HepG2 (cell line): ENCODE data around the gene CFAP210. TPM values are rescaled to one million over a fixed set of nuclear protein-coding genes. Genes with fewer than 3 reads are reported as not detected.

ENCODE experiments used
- FOSL2 ChIP-seq: sonication (generic); formaldehyde crosslinking; IDR thresholded peaks from 2 replicates; pipeline ENCODE4 v1.4.0; 2020; ENCODE audit warnings: missing genetic modification reagents
- GTF2F1 ChIP-seq: fragments of 150-350 bp; IDR thresholded peaks from 2 replicates; pipeline ENCODE4 v1.6.1; 2014; ENCODE audit warnings: low read length
- HHEX ChIP-seq: IDR thresholded peaks from 2 replicates; pipeline ENCODE4 v1.6.1; 2016; ENCODE audit warnings: control low read depth
- KDM5A ChIP-seq: fragments of 200-600 bp; sonication (generic); IDR thresholded peaks from 2 replicates; pipeline ENCODE4 v1.7.0; 2018; ENCODE audit warnings: antibody characterized with exemption, mild to moderate bottlenecking, low read length, borderline replicate concordance
- MNT ChIP-seq: fragments of 450-650 bp; IDR thresholded peaks from 2 replicates; pipeline ENCODE4 v1.6.1; 2016
- NFE2L1 ChIP-seq: sonication (generic); formaldehyde crosslinking; IDR thresholded peaks from 2 replicates; pipeline ENCODE4 v1.4.0; 2020; ENCODE audit warnings: missing genetic modification reagents, mild to moderate bottlenecking, borderline replicate concordance
- RCOR2 ChIP-seq: IDR thresholded peaks from 2 replicates; pipeline ENCODE4 v1.6.1; 2016; ENCODE audit warnings: missing biosample characterization, missing genetic modification reagents
- REPIN1 ChIP-seq: sonication (generic); formaldehyde crosslinking; IDR thresholded peaks from 2 replicates; pipeline ENCODE4 v1.8.0; 2022; ENCODE audit warnings: missing genetic modification reagents, low read depth, mild to moderate bottlenecking, borderline replicate concordance
- SMYD3 ChIP-seq: sonication (generic); formaldehyde crosslinking; IDR thresholded peaks from 2 replicates; pipeline ENCODE4 v1.8.1; 2023; ENCODE audit warnings: mild to moderate bottlenecking, missing genetic modification reagents
- ZBTB7A ChIP-seq: sonication (generic); formaldehyde crosslinking; IDR thresholded peaks from 2 replicates; pipeline ENCODE4 v1.8.0; 2022; ENCODE audit warnings: mild to moderate bottlenecking, missing genetic modification reagents
- ZNF260 ChIP-seq: sonication (generic); formaldehyde crosslinking; IDR thresholded peaks from 2 replicates; pipeline ENCODE4 v1.4.0; 2020; ENCODE audit warnings: missing genetic modification reagents, low read depth, mild to moderate bottlenecking, borderline replicate concordance
- ZNF275 ChIP-seq: sonication (generic); formaldehyde crosslinking; IDR thresholded peaks from 2 replicates; pipeline ENCODE4 v1.8.0; 2022; ENCODE audit warnings: missing genetic modification reagents, mild to moderate bottlenecking, inconsistent platforms, borderline replicate concordance
- ZNF33B ChIP-seq: sonication (generic); formaldehyde crosslinking; IDR thresholded peaks from 2 replicates; pipeline ENCODE4 v1.5.1; 2020; ENCODE audit warnings: mild to moderate bottlenecking, missing genetic modification reagents
- ZNF501 ChIP-seq: sonication (generic); formaldehyde crosslinking; IDR thresholded peaks from 2 replicates; pipeline ENCODE4 v1.5.1; 2020; ENCODE audit warnings: mild to moderate bottlenecking, moderate library complexity, missing genetic modification reagents
- ZNF652 ChIP-seq: IDR thresholded peaks from 2 replicates; pipeline ENCODE4 v1.6.1; 2016; ENCODE audit warnings: low read depth, borderline replicate concordance
- ZNF720 ChIP-seq: sonication (generic); formaldehyde crosslinking; IDR thresholded peaks from 2 replicates; pipeline ENCODE4 v1.4.0; 2020; ENCODE audit warnings: missing genetic modification reagents
- ZNF777 ChIP-seq: sonication (generic); formaldehyde crosslinking; IDR thresholded peaks from 2 replicates; pipeline ENCODE4 v1.4.0; 2020; ENCODE audit warnings: missing genetic modification reagents
- ZNF816 ChIP-seq: sonication (generic); formaldehyde crosslinking; IDR thresholded peaks from 2 replicates; pipeline ENCODE4 v1.8.0; 2022; ENCODE audit warnings: missing genetic modification reagents, mild to moderate bottlenecking, borderline replicate concordance
- ZSCAN25 ChIP-seq: sonication (generic); formaldehyde crosslinking; IDR thresholded peaks from 2 replicates; pipeline ENCODE4 v1.8.0; 2022; ENCODE audit warnings: mild to moderate bottlenecking, missing genetic modification reagents
- polyA plus RNA-seq, 8 experiments: library from polyadenylated mRNA; depleted of rRNA in 3 of 8; stranded (reverse) in 7 of 8; unstranded in 1 of 8; fragments of >200 nt; fragmentation: Illumina TruSeq in 4 of 8; extraction: Trizol in 4 of 8; gene quantifications; 2 replicates each; pipeline versions ENCODE4 v1.2.1 to v1.2.3, GENCODE V29; 2011 to 2016; ENCODE audit warnings: low read depth in 4 of 8, missing spikeins in 1 of 8, mixed read lengths in 1 of 8; ENCODE audit not compliant: insufficient read depth in 1 of 8
- total RNA-seq, 5 experiments: library from RNA; depleted of rRNA; stranded (reverse); fragments of >200 nt; fragmentation: Illumina TruSeq; extraction: Trizol; gene quantifications; 2 replicates each; pipeline ENCODE4 v1.2.3, GENCODE V29; 2016; ENCODE audit warnings: low read depth in 1 of 5
- TF ChIP-seq, protein P1 (sequence below): sonication (generic); formaldehyde crosslinking; IDR thresholded peaks from 2 replicates; pipeline ENCODE4 v1.4.0; 2020; ENCODE audit warnings: missing genetic modification reagents, borderline replicate concordance
- TF ChIP-seq, protein P2 (sequence below): sonication (generic); formaldehyde crosslinking; IDR thresholded peaks from 2 replicates; pipeline ENCODE4 v1.8.0; 2022; ENCODE audit warnings: mild to moderate bottlenecking, missing genetic modification reagents

Gene CFAP210
- total and polyA plus RNA-seq, 2 of the 13 experiments (the other 11 are each of a cell fraction or from before 2014, with no cell fraction given) = 0.18 TPM; not detected in 1

- TF ChIP-seq SMYD3 (CRISPR knock-in tag) (0 out of 2 replicates have a peak, but pooled peaks have one; percentile 42), ZNF275 (no peak), RCOR2 (CRISPR knock-in tag) (peak; percentile 77), KDM5A (no peak), GTF2F1 (no peak), HHEX (CRISPR knock-in tag) (no peak), ZNF720 (CRISPR knock-in tag) (no peak), REPIN1 (peak; percentile 61; the same call in 1 of the 2 replicates), MNT (no peak), FOSL2 (CRISPR knock-in tag) (peak; percentile 80), ZNF652 (CRISPR knock-in tag) (no peak), ZBTB7A (CRISPR knock-in tag) (no peak), NFE2L1 (CRISPR knock-in tag) (no peak), ZNF260 (no peak), ZNF501 (CRISPR knock-in tag) (peak; percentile 39; the same call in 1 of the 2 replicates), ZNF33B (no peak), ZNF816 (CRISPR knock-in tag) (no peak), ZSCAN25 (CRISPR knock-in tag) (no peak), ZNF777 (CRISPR knock-in tag) (no peak)
- TF ChIP-seq, protein P1, sequence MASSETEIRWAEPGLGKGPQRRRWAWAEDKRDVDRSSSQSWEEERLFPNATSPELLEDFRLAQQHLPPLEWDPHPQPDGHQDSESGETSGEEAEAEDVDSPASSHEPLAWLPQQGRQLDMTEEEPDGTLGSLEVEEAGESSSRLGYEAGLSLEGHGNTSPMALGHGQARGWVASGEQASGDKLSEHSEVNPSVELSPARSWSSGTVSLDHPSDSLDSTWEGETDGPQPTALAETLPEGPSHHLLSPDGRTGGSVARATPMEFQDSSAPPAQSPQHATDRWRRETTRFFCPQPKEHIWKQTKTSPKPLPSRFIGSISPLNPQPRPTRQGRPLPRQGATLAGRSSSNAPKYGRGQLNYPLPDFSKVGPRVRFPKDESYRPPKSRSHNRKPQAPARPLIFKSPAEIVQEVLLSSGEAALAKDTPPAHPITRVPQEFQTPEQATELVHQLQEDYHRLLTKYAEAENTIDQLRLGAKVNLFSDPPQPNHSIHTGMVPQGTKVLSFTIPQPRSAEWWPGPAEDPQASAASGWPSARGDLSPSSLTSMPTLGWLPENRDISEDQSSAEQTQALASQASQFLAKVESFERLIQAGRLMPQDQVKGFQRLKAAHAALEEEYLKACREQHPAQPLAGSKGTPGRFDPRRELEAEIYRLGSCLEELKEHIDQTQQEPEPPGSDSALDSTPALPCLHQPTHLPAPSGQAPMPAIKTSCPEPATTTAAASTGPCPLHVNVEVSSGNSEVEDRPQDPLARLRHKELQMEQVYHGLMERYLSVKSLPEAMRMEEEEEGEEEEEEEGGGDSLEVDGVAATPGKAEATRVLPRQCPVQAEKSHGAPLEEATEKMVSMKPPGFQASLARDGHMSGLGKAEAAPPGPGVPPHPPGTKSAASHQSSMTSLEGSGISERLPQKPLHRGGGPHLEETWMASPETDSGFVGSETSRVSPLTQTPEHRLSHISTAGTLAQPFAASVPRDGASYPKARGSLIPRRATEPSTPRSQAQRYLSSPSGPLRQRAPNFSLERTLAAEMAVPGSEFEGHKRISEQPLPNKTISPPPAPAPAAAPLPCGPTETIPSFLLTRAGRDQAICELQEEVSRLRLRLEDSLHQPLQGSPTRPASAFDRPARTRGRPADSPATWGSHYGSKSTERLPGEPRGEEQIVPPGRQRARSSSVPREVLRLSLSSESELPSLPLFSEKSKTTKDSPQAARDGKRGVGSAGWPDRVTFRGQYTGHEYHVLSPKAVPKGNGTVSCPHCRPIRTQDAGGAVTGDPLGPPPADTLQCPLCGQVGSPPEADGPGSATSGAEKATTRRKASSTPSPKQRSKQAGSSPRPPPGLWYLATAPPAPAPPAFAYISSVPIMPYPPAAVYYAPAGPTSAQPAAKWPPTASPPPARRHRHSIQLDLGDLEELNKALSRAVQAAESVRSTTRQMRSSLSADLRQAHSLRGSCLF (CRISPR knock-in tag) = no peak
- TF ChIP-seq, protein P2, sequence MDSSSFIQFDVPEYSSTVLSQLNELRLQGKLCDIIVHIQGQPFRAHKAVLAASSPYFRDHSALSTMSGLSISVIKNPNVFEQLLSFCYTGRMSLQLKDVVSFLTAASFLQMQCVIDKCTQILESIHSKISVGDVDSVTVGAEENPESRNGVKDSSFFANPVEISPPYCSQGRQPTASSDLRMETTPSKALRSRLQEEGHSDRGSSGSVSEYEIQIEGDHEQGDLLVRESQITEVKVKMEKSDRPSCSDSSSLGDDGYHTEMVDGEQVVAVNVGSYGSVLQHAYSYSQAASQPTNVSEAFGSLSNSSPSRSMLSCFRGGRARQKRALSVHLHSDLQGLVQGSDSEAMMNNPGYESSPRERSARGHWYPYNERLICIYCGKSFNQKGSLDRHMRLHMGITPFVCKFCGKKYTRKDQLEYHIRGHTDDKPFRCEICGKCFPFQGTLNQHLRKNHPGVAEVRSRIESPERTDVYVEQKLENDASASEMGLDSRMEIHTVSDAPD = peak; percentile 97
These were observed 21.4 kb upstream of the CFAP210 start (continued) for GRCh38 chr2:169715379-169716237.
